GM12801 (cell line): ENCODE results near the gene GRIN2D.

ENCODE experiments used
- TF ChIP-seq, protein P1 (sequence below): IDR thresholded peaks from one replicate; pipeline ENCODE4 v1.5.1; 2011; ENCODE audit warnings: control low read depth; ENCODE audit not compliant: insufficient read length; ENCODE audit errors: extremely low read depth

GRIN2D gene

DNA sequence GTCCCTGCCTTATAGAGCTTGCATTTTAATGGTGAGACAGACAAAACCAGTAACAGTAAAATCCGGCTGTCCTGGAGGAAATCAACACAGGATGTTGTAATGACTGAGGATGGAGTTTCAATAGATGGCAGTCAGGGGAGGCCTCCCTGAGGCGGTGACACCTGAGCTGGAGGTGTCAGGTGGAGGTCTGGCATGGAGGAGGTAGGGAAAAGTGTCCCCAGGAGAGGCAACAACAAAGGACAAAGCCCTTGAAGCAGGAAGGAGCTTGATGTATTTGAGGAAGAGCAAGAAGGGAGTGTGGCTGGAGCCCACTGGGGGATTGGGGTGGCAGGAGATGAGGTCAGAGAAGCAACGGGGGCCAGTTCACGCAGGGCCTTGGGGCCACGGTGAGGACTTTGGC lies 7.8 kb downstream of the GRIN2D start:
- TF ChIP-seq, protein P1, sequence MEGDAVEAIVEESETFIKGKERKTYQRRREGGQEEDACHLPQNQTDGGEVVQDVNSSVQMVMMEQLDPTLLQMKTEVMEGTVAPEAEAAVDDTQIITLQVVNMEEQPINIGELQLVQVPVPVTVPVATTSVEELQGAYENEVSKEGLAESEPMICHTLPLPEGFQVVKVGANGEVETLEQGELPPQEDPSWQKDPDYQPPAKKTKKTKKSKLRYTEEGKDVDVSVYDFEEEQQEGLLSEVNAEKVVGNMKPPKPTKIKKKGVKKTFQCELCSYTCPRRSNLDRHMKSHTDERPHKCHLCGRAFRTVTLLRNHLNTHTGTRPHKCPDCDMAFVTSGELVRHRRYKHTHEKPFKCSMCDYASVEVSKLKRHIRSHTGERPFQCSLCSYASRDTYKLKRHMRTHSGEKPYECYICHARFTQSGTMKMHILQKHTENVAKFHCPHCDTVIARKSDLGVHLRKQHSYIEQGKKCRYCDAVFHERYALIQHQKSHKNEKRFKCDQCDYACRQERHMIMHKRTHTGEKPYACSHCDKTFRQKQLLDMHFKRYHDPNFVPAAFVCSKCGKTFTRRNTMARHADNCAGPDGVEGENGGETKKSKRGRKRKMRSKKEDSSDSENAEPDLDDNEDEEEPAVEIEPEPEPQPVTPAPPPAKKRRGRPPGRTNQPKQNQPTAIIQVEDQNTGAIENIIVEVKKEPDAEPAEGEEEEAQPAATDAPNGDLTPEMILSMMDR: no peak

DNA sequence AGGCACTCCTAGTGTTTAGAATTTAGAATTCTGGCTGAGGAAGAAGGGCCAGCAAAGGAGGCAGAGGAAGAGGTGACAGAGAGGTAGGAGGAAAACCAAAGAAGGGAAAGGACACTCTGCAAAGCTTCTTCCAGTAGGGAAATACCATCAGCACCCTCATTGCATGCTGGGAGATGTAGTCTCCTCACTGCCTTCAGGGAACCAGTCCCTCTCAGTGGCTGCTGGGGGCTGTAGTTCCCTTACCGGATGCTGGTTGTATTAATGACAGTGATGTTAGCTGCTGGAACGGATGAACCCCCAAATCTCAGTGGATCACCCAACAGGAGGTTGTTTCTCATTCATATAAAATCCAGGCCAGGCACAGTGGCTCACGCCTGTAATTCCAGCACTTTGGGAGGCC lies 10.1 kb downstream of the GRIN2D start:
- TF ChIP-seq, protein P1: no peak

DNA sequence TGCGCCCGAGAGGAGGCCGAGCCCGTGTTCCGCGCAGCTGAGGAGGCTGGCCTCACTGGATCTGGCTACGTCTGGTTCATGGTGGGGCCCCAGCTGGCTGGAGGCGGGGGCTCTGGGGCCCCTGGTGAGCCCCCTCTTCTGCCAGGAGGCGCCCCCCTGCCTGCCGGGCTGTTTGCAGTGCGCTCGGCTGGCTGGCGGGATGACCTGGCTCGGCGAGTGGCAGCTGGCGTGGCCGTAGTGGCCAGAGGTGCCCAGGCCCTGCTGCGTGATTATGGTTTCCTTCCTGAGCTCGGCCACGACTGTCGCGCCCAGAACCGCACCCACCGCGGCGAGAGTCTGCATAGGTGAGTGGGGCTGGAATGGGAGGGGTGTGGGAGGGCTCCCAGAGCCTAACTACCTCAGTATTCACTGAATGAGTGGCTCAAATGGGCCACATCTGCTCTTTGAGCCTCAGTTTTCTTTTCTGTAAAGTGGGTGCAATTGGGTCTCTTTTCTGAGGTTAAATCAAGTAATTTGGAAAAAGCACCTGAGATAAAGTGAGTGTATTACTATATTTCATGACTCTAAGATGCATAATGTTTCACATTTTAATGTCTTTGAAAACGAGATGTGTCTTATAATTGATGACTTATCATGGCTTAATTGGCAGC lies 11.7 kb downstream of the GRIN2D start:
- TF ChIP-seq, protein P1: no peak

DNA sequence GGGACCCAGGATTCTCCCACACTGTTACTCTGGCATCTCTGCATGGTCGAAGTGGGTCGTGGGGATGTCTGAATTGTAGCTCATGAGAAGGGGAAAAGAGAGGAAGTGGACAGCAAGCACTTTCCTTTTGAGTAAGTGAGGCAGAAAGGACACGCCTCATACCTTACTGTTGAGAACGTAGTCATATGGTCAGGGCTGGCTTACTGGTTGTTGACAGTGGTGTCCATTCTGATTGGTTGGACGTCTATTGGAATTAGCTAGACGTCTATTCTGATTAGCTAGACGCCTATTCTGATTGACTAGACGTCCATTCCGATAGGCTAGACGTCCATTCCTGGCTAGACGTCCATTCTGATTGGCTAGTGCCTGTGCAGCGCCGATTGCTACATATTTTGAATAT lies 12.4 kb downstream of the GRIN2D start:
- TF ChIP-seq, protein P1: no peak

DNA sequence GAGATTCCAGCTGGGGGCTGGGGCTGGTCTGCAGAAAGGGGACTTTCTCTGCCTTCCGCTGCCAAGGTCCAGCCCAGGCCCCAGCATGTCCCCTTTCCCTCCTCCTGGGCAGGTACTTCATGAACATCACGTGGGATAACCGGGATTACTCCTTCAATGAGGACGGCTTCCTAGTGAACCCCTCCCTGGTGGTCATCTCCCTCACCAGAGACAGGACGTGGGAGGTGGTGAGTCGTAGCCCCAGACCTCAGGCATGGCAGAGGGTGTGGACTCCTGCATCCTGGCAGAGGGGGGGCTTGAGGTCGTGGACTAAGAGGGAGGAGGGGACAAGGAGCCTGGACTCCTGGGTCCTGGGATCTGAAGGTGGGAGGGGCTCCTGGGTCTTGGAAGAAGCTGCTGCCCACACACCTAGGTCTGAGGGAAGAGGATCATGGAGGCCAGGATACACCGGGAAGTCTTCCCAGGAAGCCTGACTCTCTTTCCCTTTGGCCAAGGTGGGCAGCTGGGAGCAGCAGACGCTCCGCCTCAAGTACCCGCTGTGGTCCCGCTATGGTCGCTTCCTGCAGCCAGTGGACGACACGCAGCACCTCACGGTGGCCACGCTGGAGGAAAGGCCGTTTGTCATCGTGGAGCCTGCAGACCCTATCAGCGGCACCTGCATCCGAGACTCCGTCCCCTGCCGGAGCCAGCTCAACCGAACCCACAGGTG lies 20.6 kb downstream of the GRIN2D start:
- TF ChIP-seq, protein P1: no peak

DNA sequence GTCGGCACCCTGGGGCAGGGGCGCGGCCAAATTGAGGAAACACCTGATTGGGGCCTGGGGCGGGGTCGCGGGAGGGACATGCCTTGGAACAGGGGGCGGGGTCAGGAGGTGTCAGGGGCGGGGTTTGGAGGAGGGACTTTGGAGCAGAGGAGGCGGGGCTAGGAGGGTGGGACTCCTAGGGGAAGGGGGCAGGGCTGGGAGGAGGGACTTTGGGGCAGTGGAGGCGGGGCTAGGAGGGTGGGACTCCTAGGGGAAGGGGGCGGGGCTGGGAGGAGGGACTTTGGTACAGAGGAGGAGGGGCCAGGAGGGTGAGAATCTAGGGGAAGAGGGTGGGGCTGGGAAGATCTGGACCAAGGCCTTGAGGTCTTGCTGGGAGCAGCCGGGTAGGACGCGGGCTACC lies 21.9 kb downstream of the GRIN2D start:
- TF ChIP-seq, protein P1: no peak

DNA sequence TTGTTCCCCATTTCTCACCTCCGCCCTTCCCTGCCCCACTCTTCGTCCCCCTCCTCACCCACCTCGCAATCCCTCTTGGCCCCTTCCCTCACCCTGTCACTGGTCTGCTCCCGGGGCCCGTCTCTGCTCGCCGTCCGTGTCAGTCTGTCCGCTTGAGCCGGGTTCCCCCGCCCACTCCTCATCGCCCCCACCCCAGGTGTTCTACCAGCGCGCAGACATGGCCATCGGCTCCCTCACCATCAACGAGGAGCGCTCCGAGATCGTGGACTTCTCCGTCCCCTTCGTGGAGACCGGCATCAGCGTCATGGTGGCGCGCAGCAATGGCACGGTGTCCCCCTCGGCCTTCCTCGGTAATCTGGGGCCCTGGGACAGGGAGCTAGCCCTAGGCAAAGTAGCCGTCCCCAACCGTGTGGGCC lies 22.3 kb downstream of the GRIN2D start:
- TF ChIP-seq, protein P1: no peak
